A673 (cell line): ENCODE data around the gene LUZP4. TPM values are rescaled to one million over a fixed set of nuclear protein-coding genes. Genes with fewer than 3 reads are reported as not detected.

Experiments
- BruUV-seq: library from RNA; stranded (reverse); fragments of 400-500 nt; replicated peaks from 2 replicates; lab custom pipeline; 2021; lab: Mats Ljungman, UMichigan
- CTCF ChIA-PET: fragments of 300-600 bp; sonication (Branson Sonifier 250); formaldehyde crosslinking; loops from one replicate; lab custom pipeline; 2022; ENCODE audit warnings: antibody characterized with exemption; lab: Charles Lee
- POLR2A ChIA-PET: fragments of 300-600 bp; sonication (Branson Sonifier 250); formaldehyde crosslinking; loops from one replicate; lab custom pipeline; 2022; ENCODE audit warnings: antibody characterized with exemption; ENCODE audit not compliant: low non-redundant PET; lab: Charles Lee
- DNase-seq: peaks from one replicate; pipeline ENCODE4 v3.0.0-alpha.2; 2015; ENCODE audit warnings: low spot score
- H3K27ac ChIP-seq: fragments of 200-600 bp; sonication (generic); 2 replicates; pipeline ENCODE4 v1.5.1; 2016; ENCODE audit warnings: mixed run types, low read depth, mild to moderate bottlenecking, mixed read lengths, antibody characterized with exemption, low read length; ENCODE audit not compliant: poor library complexity, severe bottlenecking
- H3K27me3 ChIP-seq: fragments of 200-600 bp; sonication (generic); replicated peaks from 2 replicates; pipeline ENCODE4 v1.6.1; 2017; ENCODE audit warnings: mixed run types, low read depth, mild to moderate bottlenecking, mixed read lengths, antibody characterized with exemption, low read length; ENCODE audit not compliant: insufficient read depth, poor library complexity
- H3K36me3 ChIP-seq: fragments of 200-600 bp; sonication (generic); 2 replicates; pipeline ENCODE4 v1.6.1; 2016; ENCODE audit warnings: mixed run types, mild to moderate bottlenecking, mixed read lengths, antibody characterized with exemption, low read length; ENCODE audit not compliant: insufficient read depth, poor library complexity, severe bottlenecking
- H3K4me1 ChIP-seq: fragments of 200-600 bp; sonication (generic); 2 replicates; pipeline ENCODE4 v1.6.1; 2017; ENCODE audit warnings: mixed run types, mild to moderate bottlenecking, mixed read lengths, antibody characterized with exemption, low read length; ENCODE audit not compliant: insufficient read depth, poor library complexity, severe bottlenecking
- H3K4me3 ChIP-seq: fragments of 200-600 bp; sonication (generic); 2 replicates; pipeline ENCODE4 v1.5.1; 2016; ENCODE audit warnings: low read depth, mixed run types, mild to moderate bottlenecking, mixed read lengths, low read length; ENCODE audit not compliant: poor library complexity, severe bottlenecking
- H3K9me3 ChIP-seq: fragments of 200-600 bp; sonication (generic); 2 replicates; pipeline ENCODE4 v1.6.1; 2016; ENCODE audit warnings: mixed run types, low read depth, mild to moderate bottlenecking, mixed read lengths, antibody characterized with exemption, low read length; ENCODE audit not compliant: poor library complexity, severe bottlenecking
- CTCF ChIP-seq: fragments of 300-800, 200-600 bp; sonication (generic); conservative IDR thresholded peaks from 2 replicates; pipeline ENCODE4 v1.5.1; 2017; ENCODE audit warnings: low read depth, mild to moderate bottlenecking, antibody characterized with exemption, low read length, moderate library complexity, mixed read lengths
- EZH2 ChIP-seq: fragments of 200-600 bp; sonication (generic); IDR thresholded peaks from 2 replicates; pipeline ENCODE4 v1.6.1; 2017; ENCODE audit warnings: borderline replicate concordance, low read depth, mild to moderate bottlenecking, mixed read lengths, antibody characterized with exemption, low read length; ENCODE audit not compliant: poor library complexity, severe bottlenecking
- intact Hi-C: fragments of 100-400 bp; cut with micrococcal nuclease; formaldehyde crosslinking; loops from one replicate; pipeline ENCODE4 v1.10.0; 2022; ENCODE audit not compliant: unreplicated experiment
- total RNA-seq: library from RNA; stranded (reverse); gene quantifications from 2 replicates; pipeline ENCODE4 v1.2.3, GENCODE V29; 2021

LUZP4 gene
- total RNA-seq, 1 experiment from 2014 or later = not detected

- H3K27ac ChIP-seq = no peak overlapping the region
- no TSS peak for BruUV-seq
- DNase-seq = no peak
- H3K4me1 ChIP-seq = peaks cover 15% of the 10 kb centered on the region
- no peak overlapping the region for H3K4me3 ChIP-seq
- TF ChIP-seq CTCF (no peak), EZH2 (no peak)
- intact Hi-C loops = no loop called here
- H3K27me3 ChIP-seq = no peaks in the 10 kb centered on the region
- CTCF ChIA-PET = no interaction called here
- POLR2A ChIA-PET = no interaction called here
- no peaks in the 10 kb centered on the region for H3K36me3 ChIP-seq
- H3K9me3 ChIP-seq = no peaks in the 10 kb centered on the region
These were observed 59.1 kb downstream of the LUZP4 start for GRCh38 chrX:115348446-115349225.

- no peak for TF ChIP-seq EZH2
- TF ChIP-seq CTCF = no peak
- Histone ChIP-seq H3K4me3 (no peak overlapping the region), H3K27me3 (peaks cover 6% of the 10 kb centered on the region), H3K4me1 (peaks cover 2% of the 10 kb centered on the region), H3K27ac (no peak overlapping the region), H3K36me3 (no peaks in the 10 kb centered on the region), H3K9me3 (no peaks in the 10 kb centered on the region)
- BruUV-seq = no TSS peak
- DNase-seq = no peak
- CTCF ChIA-PET = no interaction called here
- intact Hi-C loops = no loop called here
- POLR2A ChIA-PET = no interaction called here
These were observed 61.3 kb downstream of the LUZP4 start for GRCh38 chrX:115350711-115351381.

- Histone ChIP-seq H3K27ac (no peak overlapping the region), H3K4me1 (peaks cover 13% of the 10 kb centered on the region), H3K27me3 (peaks cover 18% of the 10 kb centered on the region), H3K9me3 (no peaks in the 10 kb centered on the region), H3K4me3 (no peak overlapping the region), H3K36me3 (no peaks in the 10 kb centered on the region)
- ChIA-PET CTCF (no interaction called here), POLR2A (interaction anchor here (0.5 kb wide), 1 partner anchor 16 kb away, joined by 4 read pairs; no protein-coding TSS in a partner anchor)
- intact Hi-C loops = no loop called here
- no TSS peak for BruUV-seq
- TF ChIP-seq EZH2 (no peak), CTCF (no peak)
- no peak for DNase-seq
These were observed 66.9 kb downstream of the LUZP4 start for GRCh38 chrX:115356369-115356768.

Other genes with a start within 250 kb of the LUZP4 start
- not detected in 2 replicates for gene RBMXL3, start 100.3 kb upstream of the LUZP4 start, total RNA-seq
- 4.2 and 4.8 TPM in 2 replicates for gene LRCH2, start 55.6 kb upstream of the LUZP4 start, total RNA-seq